HG03064 (cell line): ENCODE results near the gene CACTIN.
"Not testable (repeated sequence)": the region's sequence is repeated elsewhere in the genome, so short reads cannot be mapped to it uniquely, and the experiment has no call there.

Experiments
- ATAC-seq: cut with Tn5 transposase; IDR thresholded peaks from one replicate; pipeline ENCODE4 v1.9.1; 2021; ENCODE audit warnings: low read depth; ENCODE audit not compliant: unreplicated experiment

The CACTIN gene

DNA sequence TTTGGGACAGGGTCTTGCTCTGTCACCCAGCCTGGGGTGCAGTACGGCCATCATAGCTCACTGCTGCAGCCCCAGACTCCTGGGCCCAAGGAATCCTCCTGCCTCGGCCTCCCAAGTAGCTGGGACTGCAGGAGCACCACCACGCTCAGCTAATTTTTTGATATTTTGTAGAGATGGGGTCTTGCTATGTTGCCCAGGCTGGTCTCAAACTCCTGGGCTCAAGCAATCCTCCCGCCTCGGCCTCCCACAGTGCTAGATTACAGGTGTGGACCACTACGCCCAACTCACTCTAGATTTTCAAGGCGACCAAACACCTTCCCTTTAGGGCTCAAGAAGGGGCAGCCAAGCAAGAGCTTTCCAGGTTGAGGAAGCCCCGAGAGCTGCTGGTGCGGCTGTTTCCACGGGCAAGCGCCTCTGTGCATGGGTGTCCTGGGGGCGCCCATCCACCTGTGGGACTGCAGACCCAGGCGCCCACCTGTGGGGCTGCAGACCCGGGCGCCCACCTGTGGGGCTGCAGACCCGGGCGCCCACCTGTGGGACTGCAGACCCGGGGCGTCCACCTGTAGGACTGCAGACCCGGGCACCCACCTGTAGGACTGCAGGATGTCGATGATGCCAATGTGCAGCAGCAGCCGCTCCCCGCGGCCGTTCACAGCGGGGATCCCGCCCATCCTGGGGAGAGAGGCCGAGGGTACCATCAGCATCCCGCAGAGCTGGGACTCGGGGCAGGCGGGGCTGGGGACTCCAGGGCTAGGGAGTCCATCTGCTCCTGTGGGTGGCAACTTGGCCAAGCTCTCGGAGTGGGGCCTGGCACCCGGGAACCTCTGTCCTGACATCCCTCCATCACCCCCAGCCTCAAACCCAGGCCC, 21.7 kb upstream of the CACTIN start:
- no peak for ATAC-seq

DNA sequence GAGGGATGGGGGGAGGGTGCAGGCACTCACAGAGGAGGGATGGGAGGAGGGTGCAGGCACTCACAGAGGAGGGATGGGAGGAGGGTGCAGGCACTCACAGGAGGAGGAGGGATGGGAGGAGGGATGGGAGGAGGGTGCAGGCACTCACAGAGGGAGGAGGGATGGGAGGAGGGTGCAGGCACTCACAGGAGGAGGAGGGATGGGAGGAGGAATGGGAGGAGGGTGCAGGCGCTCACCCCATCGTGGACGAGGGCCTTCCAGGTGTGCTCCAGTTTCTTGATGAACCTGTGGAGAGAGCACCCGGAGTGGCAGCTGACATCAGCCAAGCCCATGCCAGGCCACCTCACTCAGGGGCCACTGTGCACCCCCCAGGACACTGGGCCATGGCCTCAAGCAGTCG, 20.5 kb upstream of the CACTIN start:
- ATAC-seq = not testable (repeated sequence)

GRCh38 chr19:3646336-3647092, 19.9 kb upstream of the CACTIN start:
- no peak for ATAC-seq

DNA sequence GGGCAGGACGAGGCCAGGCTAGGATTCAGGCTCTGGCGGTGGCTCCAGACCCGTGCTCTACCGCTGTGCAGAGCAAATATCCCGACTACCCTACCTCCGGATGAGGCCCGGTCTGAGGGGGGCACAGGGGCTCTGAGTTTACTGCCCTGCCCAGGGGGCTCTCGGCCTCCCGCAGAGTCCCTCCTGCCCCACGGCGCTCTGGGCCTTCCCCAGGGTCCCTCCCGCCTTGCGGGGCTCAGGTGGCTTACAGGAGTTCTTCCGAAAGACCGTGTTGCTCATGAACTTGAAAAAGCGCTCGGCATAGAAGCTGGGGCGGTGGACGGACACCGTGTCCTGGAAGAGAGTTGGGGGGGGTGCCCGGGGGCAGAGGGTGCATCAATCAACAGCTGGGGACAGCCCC, 19.1 kb upstream of the CACTIN start:
- ATAC-seq = no peak

DNA sequence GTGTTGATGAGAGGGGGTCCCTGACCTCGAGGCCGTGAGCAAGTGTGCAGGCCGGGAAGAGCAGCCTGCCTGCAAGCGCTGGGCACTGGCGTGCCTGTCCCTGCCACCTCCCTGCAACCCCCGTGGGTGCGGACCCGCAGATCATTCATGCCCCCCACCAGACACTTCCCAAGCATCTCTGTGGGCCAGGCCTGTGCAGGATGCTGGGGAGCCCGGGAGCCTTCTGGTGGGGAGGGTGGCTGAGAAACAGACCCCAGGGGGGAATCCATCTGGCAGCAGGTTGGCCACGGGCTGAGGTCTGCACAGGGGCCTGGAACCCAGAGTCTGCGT, 18.4 kb upstream of the CACTIN start:
- no peak for ATAC-seq

GRCh38 chr19:3644351-3645066, 17.9 kb upstream of the CACTIN start:
- no peak for ATAC-seq

DNA sequence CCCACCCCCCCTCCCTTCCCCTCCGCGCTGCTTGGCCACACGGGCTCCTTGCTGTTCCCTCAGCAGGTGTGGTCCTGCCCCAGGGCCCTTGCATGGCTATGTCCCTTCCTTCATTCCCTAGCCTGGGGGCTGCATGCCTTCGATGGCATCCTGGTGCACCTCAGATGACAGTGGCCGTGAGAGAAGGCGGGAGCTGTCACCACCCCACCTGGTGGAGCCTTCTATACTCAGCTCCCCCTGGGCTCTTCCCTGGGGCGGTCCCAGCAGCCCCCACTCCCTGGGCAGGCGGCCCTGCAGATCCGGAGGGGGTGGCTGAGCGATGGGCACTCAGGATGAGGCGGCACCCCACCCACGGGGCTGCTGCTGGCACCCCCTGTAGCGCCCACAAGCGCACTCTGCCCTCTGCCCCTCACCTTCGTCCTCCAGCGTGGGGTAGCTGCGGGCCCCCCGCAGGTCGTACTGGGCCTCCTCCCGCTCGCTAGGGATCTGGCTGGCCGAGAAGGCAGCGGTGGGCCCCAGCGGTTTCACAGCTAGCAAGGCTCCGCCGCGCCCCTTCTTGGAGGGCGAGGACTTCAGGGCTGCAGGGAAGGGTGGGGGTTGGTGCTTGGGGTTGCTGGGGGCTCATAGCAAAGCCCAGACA, 17.2 kb upstream of the CACTIN start:
- no peak for ATAC-seq

DNA sequence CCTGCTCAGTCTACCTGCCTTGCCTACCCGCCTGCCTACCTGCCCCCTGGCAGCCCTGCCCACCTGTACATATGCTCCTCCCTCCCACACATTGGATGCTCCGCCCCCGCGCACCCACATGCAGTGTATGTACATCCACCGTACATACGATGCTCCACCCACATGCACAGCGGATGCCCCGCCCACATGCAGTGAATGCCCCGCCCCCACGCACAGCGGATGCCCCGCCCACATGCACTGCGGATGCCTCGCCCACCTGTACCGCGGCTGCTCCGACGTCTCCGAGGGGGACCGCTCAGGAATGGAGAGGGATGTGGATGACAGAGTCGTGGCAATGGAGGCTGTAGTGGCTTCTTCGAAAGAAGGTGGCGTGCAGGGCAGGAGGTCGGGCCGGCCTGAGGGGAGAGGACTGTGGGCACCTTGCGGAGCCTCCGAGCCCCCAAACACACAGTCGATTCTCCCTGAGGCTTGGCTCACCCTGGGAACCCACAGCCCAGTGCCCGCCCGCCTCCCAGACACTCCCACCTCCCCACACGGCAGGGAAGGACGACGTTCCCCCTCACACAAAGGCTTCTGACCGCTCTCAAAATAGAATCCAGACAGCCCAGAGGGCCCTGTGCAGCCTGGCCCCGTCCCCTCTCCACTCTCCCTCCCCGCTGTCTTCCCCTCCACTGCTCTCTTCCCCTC, 16.5 kb upstream of the CACTIN start:
- no peak for ATAC-seq

GRCh38 chr19:3642296-3642695, 15.7 kb upstream of the CACTIN start:
- no peak for ATAC-seq

- ATAC-seq = no peak
These were observed 15.1 kb upstream of the CACTIN start for GRCh38 chr19:3641515-3642269.

GRCh38 chr19:3639479-3639878, 12.9 kb upstream of the CACTIN start:
- ATAC-seq = no peak

- ATAC-seq = no peak
These were observed 11.9 kb upstream of the CACTIN start for GRCh38 chr19:3638208-3639193.

DNA sequence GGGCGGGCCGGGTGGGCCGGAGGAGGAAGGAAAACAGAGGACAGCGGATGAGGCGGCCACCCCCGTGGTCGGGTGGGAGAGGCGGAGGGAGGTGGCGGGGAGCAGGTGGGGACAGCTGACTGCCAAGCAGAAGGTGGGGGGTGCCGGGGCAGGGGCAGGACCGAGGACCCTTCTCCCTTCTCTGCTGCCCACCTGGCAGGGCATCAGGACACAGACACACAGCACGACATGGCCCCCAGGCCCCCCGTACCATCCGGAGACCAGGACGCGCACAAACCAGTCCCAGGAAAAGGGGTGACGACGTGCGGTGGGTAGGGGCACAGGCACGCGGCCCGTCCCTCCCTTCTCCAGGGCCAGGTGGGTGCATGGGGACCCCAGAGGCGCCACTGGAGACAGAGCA, 11.0 kb upstream of the CACTIN start:
- ATAC-seq = no peak

GRCh38 chr19:3636962-3637361, 10.4 kb upstream of the CACTIN start:
- no peak for ATAC-seq

- ATAC-seq = no peak
These were observed 9.9 kb upstream of the CACTIN start for GRCh38 chr19:3636506-3636905.

GRCh38 chr19:3634496-3635045, 8.0 kb upstream of the CACTIN start:
- ATAC-seq = no peak

DNA sequence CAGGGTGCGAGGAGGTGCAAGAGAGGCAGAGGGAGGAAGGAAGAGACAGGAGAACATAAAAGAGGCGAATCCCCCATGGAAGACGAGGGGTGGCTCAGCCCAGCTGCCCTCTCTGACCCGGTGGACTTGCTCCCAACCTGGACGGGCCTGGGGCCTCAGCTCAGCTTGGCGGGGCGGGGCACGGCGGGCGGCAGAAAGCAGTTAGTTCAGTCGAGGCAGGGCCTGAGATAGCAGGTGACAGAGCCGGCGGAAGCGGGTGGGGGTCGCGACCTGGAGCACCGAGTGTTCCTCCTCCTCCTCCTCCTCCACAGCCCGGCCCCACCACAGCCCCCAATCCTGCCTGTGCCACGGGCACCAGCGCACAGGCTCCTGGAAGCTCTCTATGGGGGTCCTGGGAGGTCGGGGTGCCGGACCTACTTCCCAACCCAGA, 7.0 kb upstream of the CACTIN start:
- no peak for ATAC-seq
